ENCODE results near the gene RNU6-9. TPM values are rescaled to one million over a fixed set of nuclear protein-coding genes. Genes with fewer than 3 reads are reported as not detected.
"Not testable (repeated sequence)": the region's sequence is repeated elsewhere in the genome, so short reads cannot be mapped to it uniquely, and the experiment has no call there.

RNU6-9 gene
- total RNA-seq = not detected
- long read RNA-seq, donor 1 = 0 reads
- long read RNA-seq, donor 2 = 0 reads

GRCh38 chr19:892894-893689, at the start of gene RNU6-9, which contains the start of gene MED16:
Gene RNU6-9 (plus strand): TSS chr19:893484.
Gene MED16 (minus strand): TSS chr19:893187. CDS start chr19:891131, 2,056 bp downstream.
- intact Hi-C loops (cut with DNase I) = no loop called here
- DNase-seq (ENCODE audit: low spot score) = peak; percentile 97

- intact Hi-C loops (cut with DNase I) = no loop called here
- peak; percentile 48 for DNase-seq (ENCODE audit: low spot score)
Measured at GRCh38 chr19:843836-844545, 49.3 kb upstream of the RNU6-9 start.

GRCh38 chr19:844546-844971, 48.7 kb upstream of the RNU6-9 start:
- DNase-seq (ENCODE audit: low spot score) = peak; percentile 60
- intact Hi-C loops (cut with DNase I) = no loop called here

GRCh38 chr19:845707-846521, 47.4 kb upstream of the RNU6-9 start:
- intact Hi-C loops (cut with DNase I) = no loop called here
- DNase-seq (ENCODE audit: low spot score) = peak; percentile 78

GRCh38 chr19:848386-848921, 44.8 kb upstream of the RNU6-9 start:
- intact Hi-C loops (cut with DNase I) = no loop called here

GRCh38 chr19:849195-849594, 44.1 kb upstream of the RNU6-9 start:
- intact Hi-C loops (cut with DNase I); DNase-seq (ENCODE audit: low spot score): not testable (repeated sequence)

More at GRCh38 chr19:848386-848921, 44.8 kb upstream of the RNU6-9 start:
- DNase-seq (ENCODE audit: low spot score) = no peak

GRCh38 chr19:850221-850978, 42.9 kb upstream of the RNU6-9 start:
- intact Hi-C loops (cut with DNase I) = loop anchor here (5.0 to 10.0 kb wide), 2 partner anchors 78 to 134 kb away; partner anchors contain the start of gene WDR18 (in 1 of the 2)
- DNase-seq (ENCODE audit: low spot score) = peak; percentile 98

GRCh38 chr19:850979-851335, 42.3 kb upstream of the RNU6-9 start:
- intact Hi-C loops (cut with DNase I) = loop anchor here (5.0 to 10.0 kb wide), 2 partner anchors 79 to 134 kb away; partner anchors contain the start of gene WDR18 (in 1 of the 2)
- DNase-seq (ENCODE audit: low spot score) = no peak

- no peak for DNase-seq (ENCODE audit: low spot score)
- intact Hi-C loops (cut with DNase I) = loop anchor here (5.0 to 10.0 kb wide), 2 partner anchors 80 to 132 kb away; partner anchors contain the start of gene WDR18 (in 1 of the 2)
Measured at GRCh38 chr19:852136-853013, 40.9 kb upstream of the RNU6-9 start, which contains the start of gene ELANE. Gene ELANE (plus strand): TSS chr19:852303. CDS start chr19:852329, 26 bp downstream.

- intact Hi-C loops (cut with DNase I) = loop anchor here (5.0 to 10.0 kb wide), 2 partner anchors 81 to 132 kb away; partner anchors contain the start of gene WDR18 (in 1 of the 2)
- DNase-seq (ENCODE audit: low spot score) = no peak
Measured at GRCh38 chr19:853014-853585, 40.2 kb upstream of the RNU6-9 start.

GRCh38 chr19:853614-854220, 39.6 kb upstream of the RNU6-9 start:
- intact Hi-C loops (cut with DNase I) = loop anchor here (5.0 to 10.0 kb wide), 2 partner anchors 81 to 131 kb away; partner anchors contain the start of gene WDR18 (in 1 of the 2)
- not testable (repeated sequence) for DNase-seq (ENCODE audit: low spot score)

GRCh38 chr19:854549-854948, 38.7 kb upstream of the RNU6-9 start:
- DNase-seq (ENCODE audit: low spot score) = no peak
- intact Hi-C loops (cut with DNase I) = loop anchor here (5.0 to 10.0 kb wide), 2 partner anchors 82 to 130 kb away; partner anchors contain the start of gene WDR18 (in 1 of the 2)

- intact Hi-C loops (cut with DNase I) = loop anchor here in 1 of 2 donors (10.0 kb wide), 1 partner anchor 130 kb away; the partner anchor contains the start of gene WDR18
- DNase-seq (ENCODE audit: low spot score) = no peak
Measured at GRCh38 chr19:855142-855541, 38.1 kb upstream of the RNU6-9 start.

GRCh38 chr19:855566-856120, 37.6 kb upstream of the RNU6-9 start:
- intact Hi-C loops (cut with DNase I) = loop anchor here in 1 of 2 donors (10.0 kb wide), 1 partner anchor 129 kb away; the partner anchor contains the start of gene WDR18
- no peak for DNase-seq (ENCODE audit: low spot score)

GRCh38 chr19:858284-858683, 35.0 kb upstream of the RNU6-9 start:
- no peak for DNase-seq (ENCODE audit: low spot score)
- intact Hi-C loops (cut with DNase I) = loop anchor here in 1 of 2 donors (10.0 kb wide), 1 partner anchor 127 kb away; the partner anchor contains the start of gene WDR18

Data from posterior vena cava (tissue), 2 donors.